GM21619 (cell line): ENCODE data around the gene ETV1.

Experiments used
- ATAC-seq: cut with Tn5 transposase; IDR thresholded peaks from one replicate; pipeline ENCODE4 v1.9.1; 2021; ENCODE audit not compliant: unreplicated experiment

ETV1 gene

DNA sequence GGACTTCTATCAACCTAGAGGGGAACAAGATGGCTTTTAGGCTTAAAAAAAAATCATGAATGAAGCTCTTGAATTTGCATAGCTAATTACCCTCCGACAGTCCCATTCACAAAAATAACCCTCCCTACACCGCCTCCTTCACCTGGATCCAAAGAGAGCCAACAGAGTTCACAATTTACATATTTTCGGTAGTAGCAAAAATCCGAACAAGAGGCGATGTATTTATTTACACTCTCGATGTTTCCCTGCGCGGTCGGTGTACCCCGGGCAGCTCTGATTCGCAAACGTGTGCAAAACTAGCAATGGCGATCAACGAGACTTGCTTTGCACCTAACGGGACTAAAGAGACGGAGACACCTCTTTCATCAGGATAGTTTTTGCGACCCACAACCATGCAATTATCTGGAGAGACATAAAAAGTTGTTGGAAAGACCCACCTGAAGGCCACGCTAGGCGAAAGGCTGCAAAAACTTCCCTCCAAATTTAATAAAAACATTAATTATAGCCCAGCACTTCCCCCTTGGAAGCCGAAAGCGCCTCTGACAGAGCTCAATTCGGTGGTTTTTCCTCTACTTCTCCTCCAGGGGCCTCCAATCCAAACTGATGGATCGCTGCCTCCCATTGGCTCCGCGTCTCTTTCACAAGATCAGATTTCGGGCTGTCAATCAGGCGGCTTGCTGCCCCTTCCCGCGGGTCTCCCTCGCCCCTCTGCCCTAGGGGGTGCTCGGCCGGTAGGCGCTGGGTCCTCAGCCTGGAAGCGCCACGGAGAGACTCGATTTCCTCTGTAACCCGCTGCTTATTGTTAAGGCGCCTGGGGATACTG, at the start of gene ETV1:
Gene ETV1, minus strand, starts transcription at position 541 of the 823 bp plus-strand sequence. CDS start 614 bp downstream, outside the sequence.
- no peak for ATAC-seq

DNA sequence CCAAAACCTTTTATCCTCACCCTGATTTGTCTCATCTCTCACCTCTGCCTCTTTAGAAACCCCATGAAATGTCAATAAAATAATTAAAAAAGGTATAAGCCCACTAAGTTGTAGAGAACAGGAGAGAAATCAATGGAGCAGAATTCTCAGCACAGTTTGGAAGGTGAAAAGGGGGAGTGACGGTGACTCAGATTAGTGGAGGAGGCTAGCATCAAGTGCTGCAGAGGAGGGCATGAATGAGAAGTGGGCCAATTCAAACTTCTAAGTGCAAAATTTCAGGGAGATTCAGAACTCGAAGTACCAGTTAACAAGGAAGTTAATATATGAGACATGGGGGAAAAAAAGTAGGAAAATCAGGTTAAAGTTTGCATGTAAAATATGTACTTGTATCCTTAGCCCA, 34.9 kb upstream of the ETV1 start:
- no peak for ATAC-seq

DNA sequence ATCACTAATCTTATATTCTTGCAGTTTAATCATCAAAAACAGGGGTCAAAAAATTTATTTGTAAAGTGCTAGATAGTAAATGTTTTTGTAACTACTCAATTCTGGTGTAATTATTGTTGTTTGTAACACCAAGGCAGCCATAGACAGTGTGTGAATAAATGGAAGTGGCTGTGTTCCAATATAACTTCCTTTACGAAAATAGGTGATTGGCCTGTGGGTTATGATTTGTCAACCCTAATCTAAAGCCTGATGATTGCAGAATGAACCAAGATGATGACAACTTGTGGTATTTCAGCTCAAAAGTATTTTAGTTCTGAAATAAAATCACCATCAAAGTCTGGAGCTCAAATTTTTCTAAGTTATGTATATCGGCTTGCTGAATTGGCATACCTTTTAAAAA, 34.4 kb upstream of the ETV1 start:
- no peak for ATAC-seq

DNA sequence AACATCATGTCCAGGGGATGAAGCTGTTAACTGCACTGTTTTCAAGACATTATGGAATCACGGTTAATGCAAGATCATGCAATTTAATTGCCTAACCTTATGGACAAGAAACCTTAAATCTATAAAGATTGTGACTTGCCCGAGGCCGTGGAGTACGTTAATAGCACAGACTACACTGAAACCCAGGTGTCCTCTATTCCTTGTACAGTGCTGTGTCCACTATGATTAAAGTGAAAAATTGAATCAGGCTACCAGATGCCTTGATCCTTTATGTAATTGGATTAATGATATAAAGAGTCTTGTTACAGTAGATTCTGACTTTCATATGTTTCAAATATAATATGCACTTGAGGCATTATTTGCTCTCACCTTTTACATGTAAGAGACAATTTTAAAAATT, 33.9 kb upstream of the ETV1 start:
- no peak for ATAC-seq

DNA sequence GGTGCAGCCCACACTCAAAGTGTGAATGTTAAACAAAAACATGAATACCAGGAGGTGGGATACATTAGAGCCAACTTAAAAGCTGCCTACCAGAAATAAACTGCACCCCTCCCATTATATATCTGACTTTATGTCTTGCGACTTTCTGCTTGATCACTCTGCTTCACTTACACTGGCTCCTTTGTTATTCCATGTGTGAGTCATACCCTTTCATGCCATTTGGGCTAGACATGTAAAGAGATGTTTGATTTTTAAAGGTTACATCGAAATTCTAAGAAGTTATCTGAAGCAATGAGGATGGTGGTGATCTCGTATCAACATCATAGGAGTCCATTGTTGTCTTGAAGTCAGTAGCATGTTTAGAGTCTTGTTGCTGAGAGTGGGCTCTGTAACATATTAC, 31.6 kb upstream of the ETV1 start:
- no peak for ATAC-seq

DNA sequence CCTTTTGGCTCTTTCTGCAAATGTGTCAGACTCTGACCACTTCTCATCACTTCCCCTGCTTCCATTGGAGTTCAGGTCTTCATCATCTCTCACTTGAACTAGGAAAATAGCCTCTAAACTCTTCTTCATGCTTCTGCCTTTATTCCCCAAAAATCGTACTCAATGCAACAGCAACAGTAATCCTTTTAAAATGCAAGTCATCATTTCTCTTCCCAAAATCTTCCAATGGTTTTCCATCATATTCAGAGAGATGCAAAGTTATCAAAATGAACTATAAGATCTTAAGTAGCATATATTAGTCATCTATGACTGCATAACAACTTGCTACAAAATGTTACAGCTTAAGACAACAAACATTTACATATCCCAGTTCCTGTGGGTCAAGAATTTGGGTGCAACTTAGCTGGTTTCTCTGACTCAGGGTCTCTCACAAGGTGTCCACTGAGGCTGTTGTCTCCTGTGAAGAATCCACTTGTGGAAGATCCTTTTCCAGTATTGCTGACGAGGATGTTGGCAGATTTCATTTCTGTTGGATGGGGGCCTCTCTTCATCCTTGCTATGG, 31.0 kb upstream of the ETV1 start:
- ATAC-seq, result no peak

DNA sequence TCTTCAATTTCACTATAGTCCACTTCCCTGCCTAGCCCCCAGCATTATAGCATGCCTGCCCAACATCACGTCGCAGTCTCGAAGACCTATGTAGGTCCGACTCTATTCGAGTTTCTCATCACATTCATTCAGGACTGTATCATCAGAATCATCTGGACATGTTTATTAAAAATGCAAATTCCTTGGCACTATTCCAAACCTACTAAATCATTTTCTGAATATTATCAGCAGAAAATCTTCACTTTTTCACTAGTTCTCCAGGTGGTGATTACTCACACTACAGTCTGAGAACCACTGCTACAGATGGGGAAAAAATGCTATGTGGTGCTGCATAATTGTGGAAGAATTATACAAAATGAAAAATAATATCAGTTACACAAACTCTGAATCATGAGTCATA, 29.3 kb upstream of the ETV1 start:
- ATAC-seq, result no peak

DNA sequence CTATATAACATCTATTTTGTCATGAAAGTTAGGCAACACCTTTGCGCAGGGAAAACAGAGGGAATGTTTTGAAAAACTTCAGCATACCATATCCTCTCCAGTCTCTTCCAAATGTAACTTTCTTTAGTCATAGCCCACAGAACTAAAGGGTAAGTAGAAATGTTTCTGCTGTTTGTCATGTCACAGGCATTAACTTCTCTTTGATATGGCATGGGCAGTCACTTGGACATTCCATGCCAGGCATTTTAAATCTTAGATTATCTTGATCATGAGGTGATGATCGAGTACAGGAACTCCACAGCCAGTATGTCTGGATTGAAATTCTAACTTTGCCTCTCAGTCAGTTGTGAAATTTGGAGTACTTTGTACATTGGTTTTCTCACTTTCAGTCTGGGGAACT, 27.5 kb upstream of the ETV1 start:
- no peak for ATAC-seq

DNA sequence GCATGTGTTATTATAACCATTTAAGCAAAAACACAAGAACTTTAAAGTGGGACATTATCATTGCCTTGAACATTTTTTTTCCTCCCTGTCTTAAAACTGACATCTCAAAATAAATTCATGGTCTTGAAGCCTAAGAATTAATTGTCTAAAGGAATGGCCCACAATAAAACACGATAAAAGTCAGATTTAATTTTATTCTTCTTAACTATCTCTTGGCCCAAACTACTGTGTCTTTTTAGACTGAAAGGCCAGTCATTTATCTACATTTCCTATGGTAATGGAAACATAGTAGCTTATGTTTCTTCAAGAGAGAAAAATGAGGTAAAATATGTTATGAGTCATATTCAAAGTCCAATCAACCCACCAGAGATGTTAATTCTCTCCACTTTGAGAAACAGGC, 24.4 kb upstream of the ETV1 start:
- no peak for ATAC-seq

DNA sequence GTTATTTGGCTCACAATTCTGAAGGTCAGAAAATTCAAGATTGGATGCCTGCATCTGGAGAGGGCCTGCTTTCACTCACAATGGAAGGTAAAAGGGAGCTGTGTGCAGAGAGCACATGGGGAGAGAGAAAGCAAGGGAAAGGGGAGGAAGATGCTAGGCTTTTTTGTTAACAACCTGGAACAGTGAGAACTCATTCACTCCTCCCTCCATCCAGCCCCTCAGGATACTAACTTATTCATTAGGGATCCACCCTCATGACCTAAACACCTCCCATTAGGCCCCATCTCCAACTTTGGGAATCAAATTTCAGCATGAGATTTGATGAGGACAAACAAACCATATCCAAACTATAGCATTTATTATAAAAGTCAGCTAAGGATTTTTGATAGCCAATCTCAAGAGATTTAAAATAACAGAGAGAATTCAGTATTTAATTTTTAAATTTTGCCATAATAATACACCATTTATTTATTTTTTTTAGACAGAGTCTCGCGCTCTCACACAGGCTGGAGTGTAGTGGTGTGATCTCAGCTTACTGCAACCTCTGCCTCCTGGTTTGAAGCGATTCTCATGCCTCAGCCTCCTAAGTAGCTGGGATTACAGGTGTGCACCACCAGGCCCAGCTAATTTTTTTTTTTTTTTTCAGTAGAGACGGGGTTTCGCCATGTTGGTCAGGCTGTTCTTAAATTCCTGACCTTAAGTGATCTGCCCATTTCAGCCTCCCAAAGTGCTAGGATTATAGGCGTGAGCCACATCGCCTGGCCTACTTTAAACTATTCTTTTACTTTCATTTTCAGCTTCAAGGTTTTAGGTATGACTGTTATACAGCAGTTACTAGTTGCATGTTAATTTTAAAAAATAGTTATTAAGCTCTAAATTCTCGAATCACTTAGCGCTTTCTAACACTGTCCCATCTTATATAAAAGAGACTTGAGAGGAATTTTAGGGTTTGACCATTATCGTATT, 20.3 kb upstream of the ETV1 start:
- ATAC-seq, result no peak

DNA sequence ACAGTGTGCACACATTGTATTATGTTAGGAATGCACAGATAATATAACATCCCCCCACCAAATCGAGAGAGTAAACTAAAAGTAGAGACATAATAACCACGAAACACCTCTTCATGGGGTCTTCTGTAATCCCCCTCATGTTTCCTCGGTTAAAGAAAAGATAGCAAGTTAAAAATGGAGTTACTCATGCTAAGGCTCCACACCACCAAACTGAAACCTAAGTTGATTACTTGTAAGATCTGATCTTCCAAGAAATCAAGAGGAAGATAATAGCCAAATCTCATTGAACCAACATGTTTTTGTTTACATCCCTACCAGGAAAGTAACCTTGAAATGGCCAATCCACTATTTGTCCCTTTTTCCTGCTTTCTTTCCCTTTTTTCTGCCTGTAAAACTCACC, 11.7 kb upstream of the ETV1 start:
- ATAC-seq, result no peak

DNA sequence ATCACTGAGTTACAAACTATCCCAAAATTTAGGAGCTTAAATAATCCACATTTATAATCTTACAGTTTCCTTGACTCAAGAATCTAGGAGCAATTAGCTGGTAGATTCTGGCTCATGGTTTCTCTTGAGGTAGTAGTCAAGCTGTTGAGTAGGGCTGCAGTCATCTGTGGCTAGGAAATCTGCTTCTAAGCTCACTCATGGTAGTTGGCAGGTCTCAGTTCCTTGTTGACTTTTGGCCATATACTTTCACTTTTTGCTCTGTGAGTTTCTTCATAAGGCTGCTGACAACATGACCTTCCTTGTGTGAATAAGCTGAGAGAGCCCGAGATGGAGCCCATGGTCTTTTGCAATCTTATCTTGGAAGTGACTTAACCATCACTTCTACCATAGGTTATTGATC, 10.8 kb upstream of the ETV1 start:
- ATAC-seq, result no peak

DNA sequence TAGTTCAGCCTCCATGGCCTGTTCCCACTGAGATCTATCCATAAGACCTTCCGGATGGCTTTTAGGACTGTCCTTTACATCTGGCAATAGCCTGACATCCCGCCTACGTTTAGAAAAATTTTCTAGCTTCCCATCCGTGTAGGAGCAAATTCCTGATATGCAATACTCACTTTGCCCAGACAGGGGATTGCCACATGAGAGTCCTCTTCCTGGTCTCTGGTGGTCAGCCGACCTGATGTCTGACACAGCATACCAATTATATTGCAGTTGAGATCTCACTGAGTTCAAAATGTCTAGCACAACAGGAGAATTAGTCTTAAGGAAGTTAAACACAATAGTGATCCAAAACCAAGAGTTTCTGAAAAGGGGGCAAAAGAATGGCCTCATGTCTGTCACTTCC, 9.4 kb upstream of the ETV1 start:
- no peak for ATAC-seq

DNA sequence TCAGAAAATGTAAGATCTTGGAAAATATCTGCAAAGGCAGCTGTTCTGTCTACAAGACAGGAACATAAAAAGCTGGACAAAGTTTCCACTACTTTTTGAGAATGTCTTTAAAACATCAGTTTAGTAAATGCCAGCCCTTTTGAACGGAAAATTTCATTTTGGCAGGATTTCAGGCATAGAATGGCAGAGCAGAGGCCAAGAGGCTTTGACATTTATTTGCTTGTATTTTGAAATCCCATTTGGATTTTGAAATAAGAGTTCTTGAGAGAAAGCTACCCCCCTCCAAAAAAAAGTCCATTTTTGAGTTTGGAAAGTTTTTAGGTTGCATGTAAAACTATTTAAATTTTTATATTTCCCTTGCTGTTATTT, 3.1 kb upstream of the ETV1 start:
- no peak for ATAC-seq

DNA sequence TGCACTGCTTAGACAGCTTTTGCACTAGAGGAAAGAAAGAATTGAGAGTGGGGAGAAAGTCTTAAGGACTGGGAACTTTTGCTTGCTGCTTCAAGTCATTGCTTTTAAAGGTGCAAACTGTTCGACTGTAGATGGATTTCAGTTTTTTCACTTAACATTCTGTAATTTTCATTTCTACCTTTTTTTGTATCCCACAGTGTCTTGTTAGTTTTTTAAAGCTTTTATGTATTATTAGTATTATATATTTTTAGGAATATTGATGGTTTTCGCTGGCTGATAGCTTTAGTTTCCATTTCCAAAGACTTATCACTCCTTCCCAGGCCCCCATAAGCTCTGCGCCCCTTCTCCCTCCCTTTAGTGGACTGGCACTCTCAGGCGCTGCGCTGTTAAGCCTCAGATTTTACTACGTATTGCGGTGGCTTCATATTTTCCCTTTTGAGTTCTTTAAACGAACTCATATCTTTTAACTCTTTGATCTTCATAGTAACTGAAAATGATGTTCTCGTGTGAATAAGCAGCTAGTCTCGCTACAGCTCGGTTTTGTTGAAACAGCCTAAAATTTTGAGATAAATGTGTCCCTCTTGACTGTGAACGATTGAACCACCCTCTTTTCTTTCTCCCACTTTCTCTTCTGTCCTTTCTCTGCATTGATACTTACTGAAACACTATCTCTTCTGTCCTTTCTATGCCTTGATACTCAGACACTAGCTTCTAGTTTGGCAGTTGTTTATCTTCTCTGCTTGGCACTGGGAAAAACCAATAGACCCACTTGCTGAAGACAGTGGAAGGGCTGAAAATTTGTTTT, 2.5 kb upstream of the ETV1 start:
- no peak for ATAC-seq

DNA sequence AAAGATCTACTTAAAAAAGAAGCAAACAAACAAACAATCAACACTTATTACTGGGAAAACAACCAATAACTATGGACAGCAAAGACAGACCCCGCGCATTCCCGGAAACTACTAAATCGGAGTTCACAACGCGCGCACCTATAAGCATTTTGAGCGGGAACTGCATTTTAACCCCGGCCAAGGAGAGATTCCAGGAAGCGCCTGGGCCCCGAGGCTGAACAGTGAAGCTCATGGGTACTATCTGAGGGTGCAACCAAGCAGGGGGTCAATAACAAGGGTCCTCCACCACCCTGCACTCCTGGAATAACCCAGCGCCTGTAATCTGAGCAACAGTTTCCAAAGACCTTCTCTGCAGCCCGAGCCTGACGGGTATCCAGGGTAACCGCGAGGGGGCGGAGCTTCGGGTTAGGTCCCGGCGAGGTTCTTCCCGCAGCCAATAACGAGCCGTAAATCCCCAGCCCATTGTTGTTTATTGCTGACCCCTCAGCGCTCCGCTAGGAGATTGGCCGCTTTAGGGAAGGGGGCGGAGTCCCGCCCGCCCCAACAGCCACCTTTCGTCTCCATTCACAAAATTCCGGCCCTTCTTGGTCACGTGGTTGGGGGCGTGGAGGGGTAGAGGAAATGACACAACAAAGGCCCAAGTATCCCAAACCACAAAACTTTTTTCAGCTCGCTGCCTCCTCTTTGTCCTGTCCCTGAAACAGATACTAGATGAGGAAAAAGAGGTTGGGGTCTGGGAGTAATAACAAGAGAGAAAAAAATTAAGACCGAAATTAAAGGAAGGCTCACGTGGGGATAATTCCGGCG, 1.7 kb upstream of the ETV1 start:
- ATAC-seq, result peak; percentile 66

DNA sequence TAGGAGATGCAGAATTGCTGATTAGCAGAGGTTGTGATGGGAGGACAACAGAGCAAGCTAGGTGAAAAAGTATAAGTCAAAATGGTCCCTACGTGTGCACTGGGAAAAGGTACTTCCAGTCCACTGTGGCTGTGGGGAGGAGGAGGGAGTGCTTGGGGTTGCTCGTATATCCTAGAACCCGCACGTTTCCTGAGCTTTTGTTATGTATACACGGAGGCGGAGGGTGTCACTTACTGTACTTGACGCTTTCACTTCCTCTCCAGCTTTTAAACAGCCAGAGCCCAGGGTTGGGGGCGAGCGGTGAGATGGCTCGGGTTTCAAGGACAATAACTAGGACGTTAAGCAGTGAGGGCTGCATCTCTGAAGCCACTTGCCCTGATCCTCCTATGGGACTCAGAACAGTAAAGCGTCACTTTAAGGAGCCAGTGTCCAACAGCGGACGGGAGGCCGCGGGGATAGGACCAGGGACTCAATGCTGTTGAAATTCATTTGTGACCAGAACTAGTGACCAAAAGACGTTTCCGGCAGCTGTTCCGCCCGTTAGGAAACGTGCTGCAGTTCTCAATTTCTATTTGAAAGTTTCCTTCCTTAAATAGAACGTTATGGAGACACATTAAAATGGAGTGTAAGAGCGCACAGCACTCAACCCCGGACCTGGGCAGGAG, 985 bp upstream of the ETV1 start:
- ATAC-seq, result peak; percentile 54

DNA sequence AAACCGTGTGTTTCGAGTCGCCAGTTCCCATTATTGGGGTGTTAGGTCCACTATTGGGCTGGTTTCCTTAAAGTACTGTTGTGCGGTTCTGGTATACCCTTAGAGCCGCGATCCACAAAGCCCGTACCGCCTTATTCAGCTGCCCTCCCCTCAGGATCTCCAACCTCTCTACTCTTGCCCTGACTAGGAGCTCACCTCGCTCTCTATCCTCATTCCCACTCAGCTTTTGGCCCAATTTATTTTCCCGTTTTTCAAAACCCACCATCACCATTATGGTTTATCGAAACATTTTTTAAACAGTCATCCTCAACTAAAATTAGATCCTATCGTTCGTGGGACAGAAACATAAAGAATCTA, 461 bp upstream of the ETV1 start:
- ATAC-seq, result no peak

DNA sequence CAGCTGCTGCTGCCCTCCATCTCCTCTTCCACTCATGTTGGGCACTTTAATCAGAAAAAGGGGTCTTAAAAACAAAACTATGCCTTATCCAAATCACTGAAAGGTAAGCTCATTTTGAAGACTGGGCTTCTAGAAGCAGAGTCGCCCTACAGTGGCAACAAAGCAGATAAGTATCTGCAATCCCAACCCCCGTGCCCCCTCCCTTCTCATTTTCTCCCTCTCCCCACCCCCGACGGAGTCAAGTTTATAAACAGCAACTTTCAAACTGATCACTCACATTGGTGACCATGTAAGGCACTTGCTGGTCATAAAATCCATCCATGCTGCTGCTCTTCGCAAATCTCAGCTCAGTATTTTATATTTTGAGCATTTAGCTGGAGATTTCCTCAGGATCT, 738 bp downstream of the ETV1 start:
- no peak for ATAC-seq

DNA sequence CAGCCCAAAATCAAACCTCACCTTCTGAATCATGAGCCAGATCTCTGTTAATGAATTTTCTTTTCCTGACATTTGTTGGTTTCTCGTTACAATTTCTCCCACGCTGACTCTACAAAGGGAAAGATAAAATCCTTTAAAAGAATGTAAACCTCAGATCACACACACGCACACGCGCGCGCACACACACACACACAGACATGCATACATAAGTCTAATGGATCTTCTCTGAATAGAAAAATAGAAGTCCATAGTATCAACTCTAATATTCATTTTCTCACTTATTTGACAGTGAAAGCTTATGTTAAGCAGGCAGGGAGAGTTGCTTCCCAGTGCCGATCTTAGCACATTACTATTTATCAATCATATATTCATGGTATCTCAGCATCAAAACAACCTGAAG, 1.4 kb downstream of the ETV1 start:
- ATAC-seq, result no peak
